ENCODE data around the gene LPCAT3. TPM values are rescaled to one million over a fixed set of nuclear protein-coding genes. Genes with fewer than 3 reads are reported as not detected.

LPCAT3 gene
- total and polyA plus RNA-seq, 2 of the 13 experiments (the other 11 are each of a cell fraction or from before 2014, with no cell fraction given) = 44.5 to 64.3 TPM

GRCh38 chr12:6946033-6946919, 72.0 kb downstream of the LPCAT3 start (continued):
- TF ChIP-seq NR2C2 (CRISPR knock-in tag; IDR thresholded peaks at IDR 0.05; ENCODE audit: borderline replicate concordance) (peak; percentile 19; the same call in 1 of the 2 replicates), ONECUT2 (CRISPR knock-in tag; IDR thresholded peaks at IDR 0.05) (no peak), ZNF546 (CRISPR knock-in tag; conservative IDR thresholded peaks at IDR 0.05) (0 out of 2 replicates have a peak, but pooled peaks have one; percentile 33), ZNF296 (CRISPR knock-in tag; conservative IDR thresholded peaks at IDR 0.05) (no peak), ZNF850 (CRISPR knock-in tag; conservative IDR thresholded peaks at IDR 0.05) (no peak), NCOA2 (CRISPR knock-in tag; IDR thresholded peaks at IDR 0.05) (no peak), ZNF614 (CRISPR knock-in tag; IDR thresholded peaks at IDR 0.05; ENCODE audit: borderline replicate concordance) (peak; percentile 80; the same call in 1 of the 2 replicates), RFXAP (CRISPR knock-in tag; IDR thresholded peaks at IDR 0.05; ENCODE audit: borderline replicate concordance) (peak; percentile 97), ZMYM2 (CRISPR knock-in tag; IDR thresholded peaks at IDR 0.05) (no peak), KMT2A (CRISPR knock-in tag; IDR thresholded peaks at IDR 0.05) (peak; percentile 15; the same call in 1 of the 2 replicates), ZNF3 (CRISPR knock-in tag; IDR thresholded peaks at IDR 0.05) (no peak), HHEX (CRISPR knock-in tag; IDR thresholded peaks at IDR 0.05) (no peak), ZNF674 (CRISPR knock-in tag; IDR thresholded peaks at IDR 0.05; ENCODE audit: low read depth) (no peak), ARNTL (CRISPR knock-in tag; IDR thresholded peaks at IDR 0.05) (0 out of 2 replicates have a peak, but pooled peaks have one; percentile 24), ZNF792 (CRISPR knock-in tag; IDR thresholded peaks at IDR 0.05) (peak; percentile 75), ZNF841 (CRISPR knock-in tag; IDR thresholded peaks at IDR 0.05; ENCODE audit: borderline replicate concordance) (no peak), ELF1 (CRISPR knock-in tag; IDR thresholded peaks at IDR 0.05) (peak; percentile 91), ARNT (IDR thresholded peaks at IDR 0.05) (no peak), ZNF432 (CRISPR knock-in tag; IDR thresholded peaks at IDR 0.05; ENCODE audit: borderline replicate concordance) (no peak), ZNF441 (CRISPR knock-in tag; IDR thresholded peaks at IDR 0.05; ENCODE audit: borderline replicate concordance) (no peak), PHF20 (CRISPR knock-in tag; IDR thresholded peaks at IDR 0.05) (peak; percentile 81), MXD3 (CRISPR knock-in tag; IDR thresholded peaks at IDR 0.05) (no peak; the same call in 1 of the 2 replicates), ZNF605 (CRISPR knock-in tag; IDR thresholded peaks at IDR 0.05) (peak; percentile 56; the same call in 1 of the 2 replicates), ZFX (CRISPR knock-in tag; IDR thresholded peaks at IDR 0.05; ENCODE audit: low read depth) (peak; percentile 83), KLF16 (CRISPR knock-in tag; IDR thresholded peaks at IDR 0.05) (peak in 1 of 2 experiments; percentile 67; a peak in 1 of 4 replicates), NONO (IDR thresholded peaks at IDR 0.05) (no peak), NONO (CRISPR knock-in tag; conservative IDR thresholded peaks at IDR 0.05) (peak; percentile 49; the same call in 1 of the 2 replicates)
- TF ChIP-seq, protein P1, sequence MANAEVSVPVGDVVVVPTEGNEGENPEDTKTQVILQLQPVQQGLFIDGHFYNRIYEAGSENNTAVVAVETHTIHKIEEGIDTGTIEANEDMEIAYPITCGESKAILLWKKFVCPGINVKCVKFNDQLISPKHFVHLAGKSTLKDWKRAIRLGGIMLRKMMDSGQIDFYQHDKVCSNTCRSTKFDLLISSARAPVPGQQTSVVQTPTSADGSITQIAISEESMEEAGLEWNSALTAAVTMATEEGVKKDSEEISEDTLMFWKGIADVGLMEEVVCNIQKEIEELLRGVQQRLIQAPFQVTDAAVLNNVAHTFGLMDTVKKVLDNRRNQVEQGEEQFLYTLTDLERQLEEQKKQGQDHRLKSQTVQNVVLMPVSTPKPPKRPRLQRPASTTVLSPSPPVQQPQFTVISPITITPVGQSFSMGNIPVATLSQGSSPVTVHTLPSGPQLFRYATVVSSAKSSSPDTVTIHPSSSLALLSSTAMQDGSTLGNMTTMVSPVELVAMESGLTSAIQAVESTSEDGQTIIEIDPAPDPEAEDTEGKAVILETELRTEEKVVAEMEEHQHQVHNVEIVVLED (CRISPR knock-in tag; IDR thresholded peaks at IDR 0.05; ENCODE audit: borderline replicate concordance) = peak; percentile 37; the same call in 1 of the 2 replicates
- TF ChIP-seq, protein P2, sequence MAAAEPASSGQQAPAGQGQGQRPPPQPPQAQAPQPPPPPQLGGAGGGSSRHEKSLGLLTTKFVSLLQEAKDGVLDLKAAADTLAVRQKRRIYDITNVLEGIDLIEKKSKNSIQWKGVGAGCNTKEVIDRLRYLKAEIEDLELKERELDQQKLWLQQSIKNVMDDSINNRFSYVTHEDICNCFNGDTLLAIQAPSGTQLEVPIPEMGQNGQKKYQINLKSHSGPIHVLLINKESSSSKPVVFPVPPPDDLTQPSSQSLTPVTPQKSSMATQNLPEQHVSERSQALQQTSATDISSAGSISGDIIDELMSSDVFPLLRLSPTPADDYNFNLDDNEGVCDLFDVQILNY (CRISPR knock-in tag; conservative IDR thresholded peaks at IDR 0.05) = 0 out of 2 replicates have a peak, but pooled peaks have one; percentile 30

Data from HepG2 (cell line).